Activated T-helper 9 cell treated with anti-CD3 and anti-CD28 coated beads, Interleukin-2, amount 50 U/mL, for 16 hours (primary cell): ENCODE results near the gene KRTDAP.
"Not testable (repeated sequence)": the region's sequence is repeated elsewhere in the genome, so short reads cannot be mapped to it uniquely, and the experiment has no call there.

Experiments used
- DNase-seq: peaks from one replicate; pipeline ENCODE4 v3.0.0-alpha.2; 2020; ENCODE audit warnings: low read depth

KRTDAP gene

GRCh38 chr19:35484252-35485036, 5.8 kb downstream of the KRTDAP start:
- no peak for DNase-seq

- no peak for DNase-seq
Measured at GRCh38 chr19:35483089-35483488, 7.2 kb downstream of the KRTDAP start.

- no peak for DNase-seq
Measured at GRCh38 chr19:35478794-35479677, 11.2 kb downstream of the KRTDAP start.

GRCh38 chr19:35476149-35476548, 14.1 kb downstream of the KRTDAP start:
- no peak for DNase-seq

- not testable (repeated sequence) for DNase-seq
Measured at GRCh38 chr19:35474594-35474993, 15.7 kb downstream of the KRTDAP start.

GRCh38 chr19:35474104-35474503, 16.2 kb downstream of the KRTDAP start:
- no peak for DNase-seq

GRCh38 chr19:35471946-35472345, 18.3 kb downstream of the KRTDAP start:
- no peak for DNase-seq

- not testable (repeated sequence) for DNase-seq
Measured at GRCh38 chr19:35471075-35471474, 19.2 kb downstream of the KRTDAP start.

- DNase-seq = no peak
Measured at GRCh38 chr19:35470128-35470527, 20.1 kb downstream of the KRTDAP start.

GRCh38 chr19:35468637-35469036, 21.6 kb downstream of the KRTDAP start:
- DNase-seq = peak; percentile 39

- no peak for DNase-seq
Measured at GRCh38 chr19:35466259-35466658, 24.0 kb downstream of the KRTDAP start.

- DNase-seq = not testable (repeated sequence)
Measured at GRCh38 chr19:35462956-35463355, 27.3 kb downstream of the KRTDAP start.

- DNase-seq = peak; percentile 8
Measured at GRCh38 chr19:35462476-35462953, 27.7 kb downstream of the KRTDAP start.

- not testable (repeated sequence) for DNase-seq
Measured at GRCh38 chr19:35461788-35462187, 28.5 kb downstream of the KRTDAP start.

GRCh38 chr19:35461060-35461459, 29.2 kb downstream of the KRTDAP start:
- DNase-seq = no peak

- no peak for DNase-seq
Measured at GRCh38 chr19:35460608-35461007, 29.7 kb downstream of the KRTDAP start.

- no peak for DNase-seq
Measured at GRCh38 chr19:35459414-35460082, 30.7 kb downstream of the KRTDAP start.

GRCh38 chr19:35458731-35459391, 31.4 kb downstream of the KRTDAP start:
- no peak for DNase-seq

GRCh38 chr19:35458192-35458591, 32.1 kb downstream of the KRTDAP start:
- no peak for DNase-seq

- no peak for DNase-seq
Measured at GRCh38 chr19:35457173-35457572, 33.1 kb downstream of the KRTDAP start.

- no peak for DNase-seq
Measured at GRCh38 chr19:35455616-35456201, 34.6 kb downstream of the KRTDAP start.
